ENCODE data around the gene UBA52.
"Not testable (repeated sequence)": the region's sequence is repeated elsewhere in the genome, so short reads cannot be mapped to it uniquely, and the experiment has no call there.

Gene UBA52

GRCh38 chr19:18536475-18536874 lies 35.2 kb upstream of the UBA52 start:
- no peaks in the 10 kb centered on the region for H3K4me1 ChIP-seq (ENCODE audit: control insufficient read depth in 2 of 2, insufficient read depth in 2 of 2, low read length in 2 of 2)
- peaks cover 31 to 48% of the 10 kb centered on the region in 2 donors for H3K36me3 ChIP-seq (ENCODE audit: control insufficient read depth in 2 of 2, insufficient read depth in 2 of 2, low read length in 2 of 2)
- no peaks in the 10 kb centered on the region for H3K9me3 ChIP-seq (ENCODE audit: control insufficient read depth in 2 of 2, low read length in 2 of 2)

DNA sequence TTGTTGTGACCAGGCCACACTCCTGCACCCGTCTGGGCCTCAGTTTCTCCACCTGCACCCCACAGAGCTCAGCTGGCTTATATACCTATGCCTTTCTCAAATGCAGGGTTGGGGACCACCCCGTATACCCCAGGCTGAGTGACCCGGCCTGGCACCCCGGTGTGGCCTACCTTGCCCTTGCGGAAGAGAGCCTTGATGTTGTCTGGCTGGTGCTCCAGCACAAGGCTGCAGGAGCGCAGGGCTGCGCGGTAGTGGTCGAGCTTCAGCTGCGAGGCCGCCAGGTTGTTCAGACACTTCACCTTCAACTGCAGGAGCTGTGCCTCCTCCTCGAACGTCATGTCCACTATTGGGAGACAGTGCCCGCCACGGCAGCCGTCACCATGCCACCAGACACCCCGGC lies 34.2 kb upstream of the UBA52 start:
- no peak overlapping the region for H3K4me3 ChIP-seq (ENCODE audit: low read length in 2 of 2)
- no peak overlapping the region for H3K9ac ChIP-seq (ENCODE audit: low read depth in 1 of 2, low read length in 2 of 2)
- no peaks in the 10 kb centered on the region for H3K27me3 ChIP-seq (ENCODE audit: control insufficient read depth in 2 of 2, insufficient read depth in 2 of 2, low read length in 2 of 2)
- peaks cover 23 to 42% of the 10 kb centered on the region in 2 donors for H3K36me3 ChIP-seq (ENCODE audit: control insufficient read depth in 2 of 2, insufficient read depth in 2 of 2, low read length in 2 of 2)
- peaks cover 4 to 5% of the 10 kb centered on the region in 2 donors for H3K4me1 ChIP-seq (ENCODE audit: control insufficient read depth in 2 of 2, insufficient read depth in 2 of 2, low read length in 2 of 2)
- H3K27ac ChIP-seq (ENCODE audit: low read depth in 2 of 2, low read length in 2 of 2) = no peak overlapping the region
- no peaks in the 10 kb centered on the region for H3K9me3 ChIP-seq (ENCODE audit: control insufficient read depth in 2 of 2, low read length in 2 of 2)

More at GRCh38 chr19:18536475-18536874, 35.2 kb upstream of the UBA52 start:
- H3K4me3 ChIP-seq (ENCODE audit: low read length in 2 of 2) = no peak overlapping the region
- no peak overlapping the region for H3K27ac ChIP-seq (ENCODE audit: low read depth in 2 of 2, low read length in 2 of 2)
- no peaks in the 10 kb centered on the region for H3K27me3 ChIP-seq (ENCODE audit: control insufficient read depth in 2 of 2, insufficient read depth in 2 of 2, low read length in 2 of 2)
- no peak overlapping the region for H3K9ac ChIP-seq (ENCODE audit: low read depth in 1 of 2, low read length in 2 of 2)

DNA sequence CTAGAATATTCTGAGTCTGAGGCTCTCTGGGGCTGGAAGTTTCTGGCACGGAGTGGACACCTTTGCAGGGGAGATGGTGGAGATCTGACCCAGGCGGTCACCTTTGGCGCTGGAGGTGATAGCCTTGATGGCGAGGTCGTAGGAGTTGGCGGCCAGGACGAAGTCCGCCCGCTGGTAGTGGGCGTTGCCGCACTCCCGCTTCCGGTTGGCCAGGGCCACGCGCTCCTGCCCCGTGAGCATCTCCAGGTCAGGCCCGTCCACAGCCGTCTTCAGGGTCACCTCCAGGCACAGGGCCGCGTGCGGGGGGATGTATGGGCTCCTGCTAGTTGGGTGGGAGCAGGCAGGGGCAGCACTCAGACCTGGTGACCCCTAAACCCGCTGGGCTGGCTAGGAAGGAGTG lies 33.5 kb upstream of the UBA52 start:
- peaks cover 19 to 35% of the 10 kb centered on the region in 2 donors for H3K36me3 ChIP-seq (ENCODE audit: control insufficient read depth in 2 of 2, insufficient read depth in 2 of 2, low read length in 2 of 2)

GRCh38 chr19:18539372-18539771 lies 32.3 kb upstream of the UBA52 start:
- H3K4me1 ChIP-seq (ENCODE audit: control insufficient read depth in 2 of 2, insufficient read depth in 2 of 2, low read length in 2 of 2) = peaks cover 13% of the 10 kb centered on the region in 2 donors
- no peak overlapping the region for H3K4me3 ChIP-seq (ENCODE audit: low read length in 2 of 2)
- no peak overlapping the region for H3K27ac ChIP-seq (ENCODE audit: low read depth in 2 of 2, low read length in 2 of 2)
- H3K9ac ChIP-seq (ENCODE audit: low read depth in 1 of 2, low read length in 2 of 2) = no peak overlapping the region
- peaks cover 19 to 34% of the 10 kb centered on the region in 2 donors for H3K36me3 ChIP-seq (ENCODE audit: control insufficient read depth in 2 of 2, insufficient read depth in 2 of 2, low read length in 2 of 2)
- no peaks in the 10 kb centered on the region for H3K27me3 ChIP-seq (ENCODE audit: control insufficient read depth in 2 of 2, insufficient read depth in 2 of 2, low read length in 2 of 2)
- no peaks in the 10 kb centered on the region for H3K9me3 ChIP-seq (ENCODE audit: control insufficient read depth in 2 of 2, low read length in 2 of 2)

More for the DNA sequence above, 33.5 kb upstream of the UBA52 start:
- H3K9ac ChIP-seq (ENCODE audit: low read depth in 1 of 2, low read length in 2 of 2) = no peak overlapping the region
- H3K4me3 ChIP-seq (ENCODE audit: low read length in 2 of 2) = no peak overlapping the region
- peaks cover 6 to 7% of the 10 kb centered on the region in 2 donors for H3K4me1 ChIP-seq (ENCODE audit: control insufficient read depth in 2 of 2, insufficient read depth in 2 of 2, low read length in 2 of 2)
- H3K27me3 ChIP-seq (ENCODE audit: control insufficient read depth in 2 of 2, insufficient read depth in 2 of 2, low read length in 2 of 2) = no peaks in the 10 kb centered on the region
- no peak overlapping the region for H3K27ac ChIP-seq (ENCODE audit: low read depth in 2 of 2, low read length in 2 of 2)
- no peaks in the 10 kb centered on the region for H3K9me3 ChIP-seq (ENCODE audit: control insufficient read depth in 2 of 2, low read length in 2 of 2)

DNA sequence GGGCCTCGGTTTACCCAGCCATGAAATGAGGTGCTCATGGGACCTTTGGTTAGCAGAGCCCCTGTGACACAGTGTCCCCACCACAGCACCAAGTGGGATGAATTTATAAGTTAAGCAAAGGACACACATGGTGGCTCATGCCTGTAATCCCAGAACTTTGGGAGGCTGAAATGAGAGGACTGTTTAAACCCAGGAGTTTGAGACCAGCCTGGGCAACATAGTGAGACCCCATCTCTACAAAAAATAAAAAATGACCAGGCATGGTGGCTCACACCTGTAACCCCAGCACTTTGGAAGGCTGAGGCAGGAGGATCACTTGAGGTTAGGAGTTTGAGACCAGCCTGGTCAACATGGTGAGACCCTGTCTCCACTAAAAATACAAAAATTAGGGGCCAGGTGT lies 31.5 kb upstream of the UBA52 start:
- not testable (repeated sequence) for H3K27ac ChIP-seq (ENCODE audit: low read depth in 2 of 2, low read length in 2 of 2); H3K27me3 ChIP-seq (ENCODE audit: control insufficient read depth in 2 of 2, insufficient read depth in 2 of 2, low read length in 2 of 2); H3K9me3 ChIP-seq (ENCODE audit: control insufficient read depth in 2 of 2, low read length in 2 of 2); H3K4me3 ChIP-seq (ENCODE audit: low read length in 2 of 2); H3K9ac ChIP-seq (ENCODE audit: low read depth in 1 of 2, low read length in 2 of 2)
- Histone ChIP-seq H3K36me3 (ENCODE audit: control insufficient read depth in 2 of 2, insufficient read depth in 2 of 2, low read length in 2 of 2) (peaks cover 19 to 34% of the 10 kb centered on the region in 2 donors), H3K4me1 (ENCODE audit: control insufficient read depth in 2 of 2, insufficient read depth in 2 of 2, low read length in 2 of 2) (peaks cover 13% of the 10 kb centered on the region in 2 donors)

DNA sequence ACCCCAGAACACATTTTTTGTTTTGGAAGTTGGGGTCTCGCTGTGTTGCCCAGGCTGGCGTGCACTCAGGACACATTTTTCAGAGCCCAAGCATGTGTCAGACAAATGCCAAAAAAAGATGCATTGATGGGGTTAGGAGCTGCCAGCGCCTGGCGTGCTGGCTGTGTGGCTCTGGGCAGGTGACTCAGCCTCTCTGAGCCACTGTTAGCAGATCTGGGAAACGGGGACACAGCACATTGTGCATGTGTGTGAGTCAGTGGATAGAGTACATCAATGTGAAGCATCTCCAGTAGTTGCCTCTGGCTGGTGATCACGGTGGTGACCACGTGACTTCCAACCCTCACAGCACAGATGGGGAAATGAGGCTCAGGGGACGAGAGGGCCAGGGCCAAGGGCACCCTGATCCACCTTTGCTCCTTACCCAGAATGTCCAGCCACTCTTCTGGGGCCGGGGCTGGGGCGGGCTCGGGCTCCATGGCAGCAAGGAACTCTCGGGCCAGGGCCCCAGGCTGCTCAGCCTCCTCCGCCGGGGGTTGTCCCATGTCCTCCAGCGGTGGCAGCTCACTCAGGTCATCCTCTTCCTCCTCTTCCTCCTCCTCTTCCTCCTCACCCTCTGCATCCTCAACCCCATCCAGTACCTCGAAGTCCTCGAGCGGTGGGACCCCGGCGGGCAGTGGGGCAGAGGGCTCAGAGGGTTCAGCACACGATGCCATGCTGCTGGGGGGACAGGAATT lies 30.2 kb upstream of the UBA52 start:
- H3K27ac ChIP-seq (ENCODE audit: low read depth in 2 of 2, low read length in 2 of 2) = no peak overlapping the region

GRCh38 chr19:18541992-18542940 lies 29.4 kb upstream of the UBA52 start:
- Histone ChIP-seq H3K27ac (ENCODE audit: low read depth in 2 of 2, low read length in 2 of 2) (peak overlapping the region; percentile 55 to 56), H3K4me3 (ENCODE audit: low read length in 2 of 2) (peak overlapping the region; percentile 69 to 78), H3K27me3 (ENCODE audit: control insufficient read depth in 2 of 2, insufficient read depth in 2 of 2, low read length in 2 of 2) (no peaks in the 10 kb centered on the region), H3K9me3 (ENCODE audit: control insufficient read depth in 2 of 2, low read length in 2 of 2) (no peaks in the 10 kb centered on the region), H3K9ac (ENCODE audit: low read depth in 1 of 2, low read length in 2 of 2) (peak overlapping the region; percentile 72 to 81), H3K36me3 (ENCODE audit: control insufficient read depth in 2 of 2, insufficient read depth in 2 of 2, low read length in 2 of 2) (peaks cover 14 to 26% of the 10 kb centered on the region in 2 donors), H3K4me1 (ENCODE audit: control insufficient read depth in 2 of 2, insufficient read depth in 2 of 2, low read length in 2 of 2) (peaks cover 13% of the 10 kb centered on the region in 2 donors)

More for the DNA sequence above, 30.2 kb upstream of the UBA52 start:
- Histone ChIP-seq H3K9me3 (ENCODE audit: control insufficient read depth in 2 of 2, low read length in 2 of 2) (no peaks in the 10 kb centered on the region), H3K4me3 (ENCODE audit: low read length in 2 of 2) (no peak overlapping the region), H3K4me1 (ENCODE audit: control insufficient read depth in 2 of 2, insufficient read depth in 2 of 2, low read length in 2 of 2) (peaks cover 13% of the 10 kb centered on the region in 2 donors), H3K36me3 (ENCODE audit: control insufficient read depth in 2 of 2, insufficient read depth in 2 of 2, low read length in 2 of 2) (peaks cover 19 to 32% of the 10 kb centered on the region in 2 donors), H3K9ac (ENCODE audit: low read depth in 1 of 2, low read length in 2 of 2) (no peak overlapping the region), H3K27me3 (ENCODE audit: control insufficient read depth in 2 of 2, insufficient read depth in 2 of 2, low read length in 2 of 2) (no peaks in the 10 kb centered on the region)

GRCh38 chr19:18542941-18543813 lies 28.5 kb upstream of the UBA52 start, which contains the start of gene FKBP8:
Gene FKBP8 (minus strand): TSS chr19:18543573. CDS start chr19:18541970, 1,603 bp downstream.
- Histone ChIP-seq H3K36me3 (ENCODE audit: control insufficient read depth in 2 of 2, insufficient read depth in 2 of 2, low read length in 2 of 2) (peaks cover 8 to 18% of the 10 kb centered on the region in 2 donors), H3K27me3 (ENCODE audit: control insufficient read depth in 2 of 2, insufficient read depth in 2 of 2, low read length in 2 of 2) (no peaks in the 10 kb centered on the region), H3K9me3 (ENCODE audit: control insufficient read depth in 2 of 2, low read length in 2 of 2) (no peaks in the 10 kb centered on the region), H3K4me1 (ENCODE audit: control insufficient read depth in 2 of 2, insufficient read depth in 2 of 2, low read length in 2 of 2) (peaks cover 13% of the 10 kb centered on the region in 2 donors), H3K9ac (ENCODE audit: low read depth in 1 of 2, low read length in 2 of 2) (peak within 1 kb of the TSS; percentile 72 to 81), H3K27ac (ENCODE audit: low read depth in 2 of 2, low read length in 2 of 2) (peak within 1 kb of the TSS; percentile 67 to 70), H3K4me3 (ENCODE audit: low read length in 2 of 2) (peak within 1 kb of the TSS; percentile 69 to 78)

- Histone ChIP-seq H3K9me3 (ENCODE audit: control insufficient read depth in 2 of 2, low read length in 2 of 2) (no peaks in the 10 kb centered on the region), H3K27me3 (ENCODE audit: control insufficient read depth in 2 of 2, insufficient read depth in 2 of 2, low read length in 2 of 2) (no peaks in the 10 kb centered on the region), H3K36me3 (ENCODE audit: control insufficient read depth in 2 of 2, insufficient read depth in 2 of 2, low read length in 2 of 2) (peaks cover 8 to 15% of the 10 kb centered on the region in 2 donors), H3K9ac (ENCODE audit: low read depth in 1 of 2, low read length in 2 of 2) (peak overlapping the region; percentile 53 to 81), H3K4me3 (ENCODE audit: low read length in 2 of 2) (peak overlapping the region; percentile 57 to 71), H3K27ac (ENCODE audit: low read depth in 2 of 2, low read length in 2 of 2) (peak overlapping the region; percentile 34 to 70), H3K4me1 (ENCODE audit: control insufficient read depth in 2 of 2, insufficient read depth in 2 of 2, low read length in 2 of 2) (peaks cover 13% of the 10 kb centered on the region in 2 donors)
Observed at GRCh38 chr19:18543814-18544475, 27.7 kb upstream of the UBA52 start.

Data from mucosa of rectum (tissue), 2 donors.